Dedifferentiated amniotic fluid mesenchymal stem cell (primary cell): ENCODE data around the gene F8A1.
"Not testable (repeated sequence)": the region's sequence is repeated elsewhere in the genome, so short reads cannot be mapped to it uniquely, and the experiment has no call there.

Experiments
- DNase-seq: peaks from one replicate; pipeline ENCODE4 v3.0.0-alpha.2; 2016; ENCODE audit errors: extremely low spot score

F8A1 gene

DNA sequence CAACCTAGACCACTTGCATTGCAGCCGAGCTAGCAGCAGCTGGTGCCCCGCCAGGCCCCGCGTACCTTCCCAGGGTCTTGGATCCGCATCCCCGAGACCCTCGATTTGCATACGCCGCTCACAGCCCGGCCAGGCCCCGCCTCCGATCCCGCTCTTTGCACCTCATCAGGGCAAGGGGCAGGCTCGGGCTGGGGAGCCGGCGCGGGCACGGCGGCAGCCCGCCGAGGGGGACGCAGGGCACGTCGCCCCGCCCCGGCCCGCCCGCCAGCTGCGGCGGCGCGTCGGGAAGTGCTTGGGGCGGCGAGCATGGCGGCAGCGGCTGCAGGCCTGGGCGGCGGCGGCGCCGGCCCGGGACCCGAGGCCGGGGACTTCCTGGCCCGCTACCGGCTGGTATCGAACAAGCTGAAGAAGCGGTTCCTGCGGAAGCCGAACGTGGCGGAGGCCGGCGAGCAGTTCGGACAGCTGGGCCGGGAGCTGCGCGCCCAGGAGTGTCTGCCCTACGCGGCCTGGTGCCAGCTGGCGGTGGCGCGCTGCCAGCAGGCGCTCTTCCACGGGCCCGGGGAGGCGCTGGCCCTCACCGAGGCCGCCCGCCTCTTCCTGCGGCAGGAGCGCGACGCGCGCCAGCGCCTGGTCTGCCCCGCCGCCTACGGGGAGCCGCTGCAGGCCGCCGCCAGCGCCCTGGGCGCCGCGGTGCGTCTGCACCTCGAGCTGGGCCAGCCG, at the start of gene F8A1:
F8A1 (plus strand) TSS at position 287 of the 720 bp plus-strand sequence; CDS start at position 307, 20 bp downstream.
- not testable (repeated sequence) for DNase-seq

- peak; percentile 39 for DNase-seq
Measured at GRCh38 chrX:154840856-154841255, 45.3 kb upstream of the F8A1 start.

DNA sequence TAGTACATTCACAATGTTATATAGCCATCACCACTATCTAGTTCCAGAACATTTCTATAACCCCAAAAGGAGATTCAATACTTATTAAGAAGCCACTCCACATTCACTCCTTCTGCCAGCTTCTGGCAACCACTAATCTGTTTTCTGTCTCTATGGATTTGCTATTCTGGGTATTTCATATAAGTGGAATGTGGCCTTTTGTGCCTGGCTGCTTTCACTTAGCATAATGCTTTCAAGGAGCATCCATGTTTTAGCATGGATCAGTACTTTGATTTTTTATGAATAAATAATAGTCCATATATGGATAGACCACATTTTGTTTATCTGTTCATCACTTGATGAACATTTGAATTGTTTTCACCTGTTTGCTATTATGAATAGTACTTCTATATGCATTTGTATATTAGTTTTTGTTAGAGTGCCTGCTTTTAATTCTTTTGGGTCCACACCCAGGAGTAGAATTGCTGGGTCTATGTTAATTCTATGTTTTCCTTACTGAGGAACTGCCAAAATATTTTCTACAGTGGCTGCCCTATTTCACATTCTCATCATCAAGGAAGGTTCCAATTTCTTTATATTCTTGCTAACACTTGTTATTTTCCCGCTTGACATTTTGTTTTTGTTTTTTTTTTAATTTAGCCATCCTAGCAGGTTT, 35.1 kb upstream of the F8A1 start:
- no peak for DNase-seq

DNA sequence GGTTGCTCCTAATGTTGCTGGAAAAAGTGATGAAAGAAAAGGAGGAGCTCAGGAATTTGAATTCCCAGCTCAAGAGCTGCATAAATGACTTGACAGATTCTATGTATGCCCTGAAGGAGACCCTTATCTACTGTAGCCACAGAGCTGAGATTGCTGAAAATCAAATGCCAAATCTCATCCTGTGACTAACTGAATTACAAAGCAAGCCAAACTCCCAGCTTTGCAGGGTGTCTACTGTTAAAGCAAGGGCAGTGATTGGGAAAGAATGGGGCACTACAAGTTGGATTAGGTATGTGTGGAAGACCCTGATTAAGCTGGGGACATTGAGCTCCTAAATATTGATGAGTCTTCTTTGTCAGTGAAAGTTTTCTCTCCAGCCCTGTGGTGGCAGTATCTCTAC, 30.9 kb upstream of the F8A1 start:
- no peak for DNase-seq

DNA sequence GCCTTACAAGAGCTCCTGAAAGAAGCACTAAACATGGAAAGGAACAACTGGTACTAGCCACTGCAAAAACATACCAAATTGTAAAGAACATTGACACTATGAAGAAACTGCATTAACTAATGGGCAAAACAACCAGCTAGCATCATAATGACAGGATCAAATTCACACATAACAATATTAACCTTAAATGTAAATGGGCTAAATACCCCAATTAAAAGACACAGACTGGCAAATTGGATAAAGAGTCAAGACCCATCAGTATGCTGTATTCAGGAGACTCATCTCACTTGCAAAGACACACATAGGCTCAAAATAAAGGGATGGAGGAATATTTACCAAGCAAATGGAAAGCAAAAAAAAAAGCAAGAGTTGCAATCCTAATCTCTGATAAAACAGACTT, 17.6 kb upstream of the F8A1 start:
- DNase-seq, result not testable (repeated sequence)

- no peak for DNase-seq
Measured at GRCh38 chrX:154873329-154873728, 12.8 kb upstream of the F8A1 start.

- DNase-seq, result not testable (repeated sequence)
Measured at GRCh38 chrX:154884069-154884468, 2.1 kb upstream of the F8A1 start.

- not testable (repeated sequence) for DNase-seq
Measured at GRCh38 chrX:154885057-154885456, 1.1 kb upstream of the F8A1 start.

DNA sequence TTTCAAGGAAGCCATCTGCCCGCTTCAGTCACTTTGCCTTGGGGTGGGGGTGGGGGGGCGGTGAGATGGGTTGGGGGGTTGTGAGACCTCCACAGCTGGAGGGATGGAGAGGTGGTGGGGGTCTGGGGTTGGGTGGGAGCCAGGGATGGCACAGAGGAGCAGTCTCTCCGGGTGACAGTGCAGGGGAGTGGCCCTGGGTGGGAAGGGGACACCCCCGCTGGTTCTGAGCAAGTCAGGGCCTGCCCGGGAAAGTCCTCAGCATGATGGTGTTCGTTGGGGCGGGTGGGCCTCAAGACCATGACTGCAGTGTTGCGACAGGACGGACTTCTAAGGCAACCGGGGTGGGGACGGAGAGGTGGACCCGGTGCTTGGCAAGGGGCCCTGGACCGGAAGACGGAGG, 606 bp upstream of the F8A1 start:
- not testable (repeated sequence) for DNase-seq

DNA sequence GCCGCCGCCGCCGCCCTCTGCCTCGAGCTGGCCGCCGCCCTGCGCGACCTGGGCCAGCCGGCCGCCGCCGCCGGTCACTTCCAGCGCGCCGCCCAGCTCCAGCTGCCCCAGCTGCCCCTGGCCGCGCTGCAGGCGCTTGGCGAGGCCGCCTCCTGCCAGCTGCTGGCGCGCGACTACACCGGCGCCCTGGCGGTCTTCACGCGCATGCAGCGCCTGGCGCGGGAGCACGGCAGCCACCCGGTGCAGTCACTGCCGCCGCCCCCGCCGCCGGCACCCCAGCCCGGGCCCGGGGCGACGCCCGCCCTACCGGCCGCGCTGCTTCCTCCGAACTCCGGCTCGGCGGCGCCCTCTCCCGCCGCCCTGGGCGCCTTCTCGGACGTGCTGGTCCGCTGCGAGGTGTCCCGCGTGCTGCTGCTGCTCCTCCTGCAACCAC, 650 bp downstream of the F8A1 start:
- DNase-seq, result not testable (repeated sequence)

- DNase-seq, result no peak
Measured at GRCh38 chrX:154890990-154891639, 5.0 kb downstream of the F8A1 start.

GRCh38 chrX:154892296-154892695, 6.1 kb downstream of the F8A1 start:
- no peak for DNase-seq

DNA sequence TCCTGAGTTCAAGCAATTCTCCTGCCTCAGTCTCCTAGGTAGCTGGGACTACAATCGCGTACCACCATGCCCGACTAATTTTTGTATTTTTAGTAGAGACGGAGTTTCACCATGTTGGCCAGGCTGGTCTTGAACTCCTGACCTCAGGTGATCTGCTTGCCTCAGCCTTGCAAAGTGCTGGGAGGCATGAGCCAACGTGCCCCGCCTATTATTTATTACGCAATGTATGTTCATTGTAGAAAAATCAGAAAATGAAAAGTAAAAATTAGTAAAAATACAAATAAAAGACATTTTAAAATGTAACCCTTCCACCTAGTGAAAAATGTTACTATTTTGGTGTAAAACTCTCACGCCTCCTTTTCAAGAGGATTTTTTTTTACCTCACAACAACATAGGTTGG, 14.2 kb downstream of the F8A1 start:
- DNase-seq, result no peak

DNA sequence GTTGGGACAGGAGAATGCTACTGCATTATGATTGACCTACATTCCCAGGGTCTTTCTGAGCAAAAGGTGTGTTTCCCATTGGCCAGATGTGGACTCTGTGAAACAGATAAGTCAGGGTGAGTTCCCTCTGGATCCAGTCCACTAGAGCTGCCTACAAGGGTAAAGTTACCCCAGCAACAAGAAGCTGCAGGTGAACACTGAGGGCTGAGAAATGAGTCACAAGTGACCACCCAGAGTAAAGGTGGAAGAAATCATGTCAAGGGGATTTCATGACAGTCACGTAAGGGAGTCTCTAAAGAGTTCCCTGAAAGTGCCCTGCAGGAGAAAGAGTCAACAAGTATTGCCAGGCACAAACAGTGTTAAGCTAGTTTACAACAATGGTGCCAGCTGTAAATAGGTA, 16.3 kb downstream of the F8A1 start:
- DNase-seq, result no peak

GRCh38 chrX:154908821-154909220, 22.7 kb downstream of the F8A1 start:
- DNase-seq, result no peak

DNA sequence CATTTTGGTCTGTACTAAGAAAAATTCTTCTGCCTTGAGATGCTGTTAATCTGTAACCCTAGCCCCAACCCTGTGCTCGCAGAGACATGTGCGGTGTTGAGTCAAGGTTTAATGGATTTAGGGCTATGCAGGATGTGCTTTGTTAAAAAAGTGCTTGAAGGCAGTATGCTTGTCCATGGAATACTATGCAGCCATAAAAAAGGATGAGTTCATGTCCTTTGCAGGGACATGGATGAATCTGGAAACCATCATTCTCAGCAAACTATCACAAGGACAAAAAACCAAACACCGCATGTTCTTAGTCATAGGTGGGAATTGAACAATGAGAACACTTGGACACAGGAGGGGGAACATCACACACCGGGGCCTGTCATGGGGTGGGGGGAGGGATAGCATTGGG, 23.9 kb downstream of the F8A1 start:
- not testable (repeated sequence) for DNase-seq

DNA sequence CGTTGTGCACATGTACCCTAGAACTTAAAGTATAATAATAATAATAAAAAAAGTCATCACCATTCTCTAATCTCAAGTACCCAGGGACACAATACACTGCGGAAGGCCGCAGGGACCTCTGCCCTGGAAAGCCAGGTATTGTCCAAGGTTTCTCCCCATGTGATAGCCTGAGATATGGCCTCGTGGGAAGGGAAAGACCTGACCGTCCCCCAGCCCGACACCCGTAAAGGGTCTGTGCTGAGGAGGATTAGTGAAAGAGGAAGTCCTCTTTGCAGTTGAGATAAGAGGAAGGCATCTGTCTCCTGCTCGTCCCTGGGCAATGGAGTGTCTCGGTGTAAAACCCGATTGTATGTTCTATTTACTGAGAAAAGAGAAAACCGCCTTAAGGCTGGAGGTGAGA, 24.4 kb downstream of the F8A1 start:
- not testable (repeated sequence) for DNase-seq

DNA sequence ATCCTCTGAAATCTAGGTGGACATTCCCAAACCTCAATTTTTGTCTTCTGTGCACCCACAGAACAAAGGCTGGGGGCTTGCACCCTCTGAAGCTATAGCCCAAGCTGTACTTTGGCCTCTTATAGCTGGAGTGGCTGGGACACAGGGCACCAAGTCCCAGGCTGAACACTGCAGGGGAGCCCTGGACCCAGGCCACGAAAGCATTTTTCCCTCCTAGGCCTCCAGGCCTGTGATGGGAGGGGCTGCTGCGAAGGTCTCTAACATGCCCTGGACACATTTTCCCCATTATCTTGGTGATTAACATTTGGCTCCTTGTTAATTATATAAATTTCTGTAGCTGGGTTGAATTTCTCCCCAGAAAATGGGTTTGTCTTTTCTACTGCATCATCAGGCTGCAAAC, 27.9 kb downstream of the F8A1 start:
- no peak for DNase-seq

DNA sequence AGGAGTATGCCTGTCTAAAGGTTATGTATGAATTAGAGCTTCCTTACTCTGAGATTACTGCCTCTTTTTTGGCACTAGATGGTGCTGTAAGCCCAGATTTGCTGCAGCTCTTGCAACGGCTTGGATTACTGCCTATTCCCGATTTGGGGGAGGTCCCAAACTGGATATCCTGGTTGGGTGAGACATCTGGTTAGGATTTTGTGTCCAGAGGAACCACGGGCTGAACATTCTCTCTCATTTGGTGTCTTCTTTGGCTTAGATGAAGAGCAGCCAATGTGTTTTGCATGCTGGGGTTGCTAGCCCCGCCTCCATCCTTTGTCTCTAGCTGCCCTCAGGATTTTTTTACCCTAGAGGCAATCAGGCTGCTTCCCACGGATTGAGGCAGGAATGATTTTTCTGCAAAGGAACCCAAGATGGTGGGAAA, 31.9 kb downstream of the F8A1 start:
- peak; percentile 85 for DNase-seq

DNA sequence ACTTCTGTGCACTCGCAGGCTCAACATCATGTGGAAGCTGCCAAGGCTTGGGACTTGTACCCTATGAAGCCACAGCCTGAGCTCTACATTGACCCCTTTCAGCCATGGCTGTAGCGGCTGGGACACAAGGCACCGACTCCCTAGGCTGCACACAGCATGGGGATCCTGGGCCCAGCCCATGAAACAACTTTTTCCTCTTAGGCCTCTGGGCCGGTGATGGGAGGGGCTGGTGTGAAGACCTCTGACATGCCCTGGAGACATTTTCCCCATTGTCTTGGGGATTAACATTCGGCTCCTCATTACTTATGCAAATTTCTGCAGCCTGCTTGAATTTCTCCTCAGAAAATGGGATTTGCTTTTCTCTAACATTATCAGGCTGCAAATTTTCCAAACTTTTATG, 38.6 kb downstream of the F8A1 start:
- DNase-seq, result not testable (repeated sequence)
